AG04450 (cell line): ENCODE data around the gene ZNF804A. TPM values are rescaled to one million over a fixed set of nuclear protein-coding genes. Genes with fewer than 3 reads are reported as not detected.

Experiments
- CTCF ChIA-PET: fragments of 300-600, 350-600 bp; formaldehyde crosslinking; extraction: SDS; loops from one replicate; lab custom pipeline; 2022; ENCODE audit warnings: antibody characterized with exemption, inconsistent platforms; lab: Charles Lee
- POLR2A ChIA-PET: fragments of 350-600 bp; formaldehyde crosslinking; extraction: SDS; loops from one replicate; lab custom pipeline; 2021; ENCODE audit warnings: antibody characterized with exemption, inconsistent platforms; lab: Yijun Ruan, JAX
- DNase-seq: peaks from one replicate; pipeline ENCODE4 v3.0.0-alpha.2; 2011; ENCODE audit warnings: low read depth, low spot score
- H3K27ac ChIP-seq: one replicate; pipeline ENCODE4 v1.5.1; 2012; ENCODE audit warnings: low read depth, low read length, control low read depth
- H3K27me3 ChIP-seq: one replicate; pipeline ENCODE4 v1.6.0; 2012; ENCODE audit warnings: low read length; ENCODE audit not compliant: control insufficient read depth, insufficient read depth
- H3K4me3 ChIP-seq: 2 replicates; pipeline ENCODE4 v1.5.1; 2011; ENCODE audit warnings: mild to moderate bottlenecking, low read depth, low read length, control low read depth
- H3K9me3 ChIP-seq: 2 replicates; pipeline ENCODE4 v1.5.1; 2012; ENCODE audit warnings: low read length; ENCODE audit not compliant: control insufficient read depth, insufficient read depth
- CTCF ChIP-seq: IDR thresholded peaks from 2 replicates; pipeline ENCODE4 v1.5.1; 2011; ENCODE audit warnings: low read depth, low read length, control low read depth, inconsistent platforms
- polyA plus RNA-seq: library from polyadenylated mRNA; depleted of rRNA; stranded (reverse); fragments of >200 nt; gene quantifications from 2 replicates; pipeline ENCODE4 v1.2.3, GENCODE V29; 2011

The ZNF804A gene
- polyA plus RNA-seq, 1 experiment = 6.2 TPM

- H3K27me3 ChIP-seq = no peaks in the 10 kb centered on the region
- TF ChIP-seq CTCF = no peak
- H3K27ac ChIP-seq = no peak overlapping the region
- POLR2A ChIA-PET = no interaction called here
- H3K9me3 ChIP-seq = no peaks in the 10 kb centered on the region
- no peak overlapping the region for H3K4me3 ChIP-seq
- CTCF ChIA-PET = interaction anchor here (0.7 kb wide), 1 partner anchor 20 kb away, joined by 6 read pairs; no protein-coding TSS in a partner anchor
- no peak for DNase-seq
These were observed 31.6 kb upstream of the ZNF804A start for GRCh38 chr2:184566716-184567115.

GRCh38 chr2:184577056-184577455 lies 21.3 kb upstream of the ZNF804A start:
- Histone ChIP-seq H3K4me3 (no peak overlapping the region), H3K9me3 (no peaks in the 10 kb centered on the region), H3K27ac (no peak overlapping the region), H3K27me3 (no peaks in the 10 kb centered on the region)
- no peak for TF ChIP-seq CTCF
- no peak for DNase-seq
- CTCF ChIA-PET = interaction anchor here (0.5 kb wide), 1 partner anchor 1244 kb away, joined by 3 read pairs; no protein-coding TSS in a partner anchor
- POLR2A ChIA-PET = no interaction called here

GRCh38 chr2:184577743-184578142 lies 20.6 kb upstream of the ZNF804A start:
- no peaks in the 10 kb centered on the region for H3K9me3 ChIP-seq
- ChIA-PET CTCF (no interaction called here), POLR2A (no interaction called here)
- no peaks in the 10 kb centered on the region for H3K27me3 ChIP-seq
- no peak overlapping the region for H3K4me3 ChIP-seq
- DNase-seq = no peak
- TF ChIP-seq CTCF = no peak
- no peak overlapping the region for H3K27ac ChIP-seq

- CTCF ChIA-PET = no interaction called here
- POLR2A ChIA-PET = no interaction called here
- H3K4me3 ChIP-seq = no peak overlapping the region
- no peak for TF ChIP-seq CTCF
- no peaks in the 10 kb centered on the region for H3K27me3 ChIP-seq
- no peak for DNase-seq
- H3K27ac ChIP-seq = no peak overlapping the region
- no peaks in the 10 kb centered on the region for H3K9me3 ChIP-seq
These were observed 19.1 kb upstream of the ZNF804A start for GRCh38 chr2:184579226-184579625.

- DNase-seq = no peak
- POLR2A ChIA-PET = no interaction called here
- TF ChIP-seq CTCF = no peak
- Histone ChIP-seq H3K9me3 (no peaks in the 10 kb centered on the region), H3K4me3 (no peak overlapping the region), H3K27me3 (no peaks in the 10 kb centered on the region), H3K27ac (no peak overlapping the region)
- CTCF ChIA-PET = no interaction called here
These were observed 16.9 kb upstream of the ZNF804A start for GRCh38 chr2:184581391-184581790.
